GM12878 (cell line): ENCODE measurements around the gene HPSE2. TPM values are rescaled to one million over a fixed set of nuclear protein-coding genes. Genes with fewer than 3 reads are reported as not detected.

Experiments used
- ATAC-seq: fragments of 200-7000 bp; cut with Tn5 transposase; 3 replicates; pipeline ENCODE4 v1.9.1; 2020; ENCODE audit warnings: mild to moderate bottlenecking, moderate library complexity
- BruUV-seq: library from RNA; stranded (reverse); fragments of 400-500 nt; replicated peaks from 2 replicates; lab custom pipeline; 2021; lab: Mats Ljungman, UMichigan
- CTCF ChIA-PET: fragments of 300-600 bp; sonication (Branson Sonifier 250); formaldehyde crosslinking; extraction: SDS; loops from one replicate; lab custom pipeline; 2021; ENCODE audit warnings: inconsistent platforms; lab: Yijun Ruan, JAX
- POLR2A ChIA-PET: fragments of 350-600 bp; formaldehyde crosslinking; extraction: SDS; loops from one replicate; lab custom pipeline; 2021; ENCODE audit warnings: inconsistent platforms; lab: Charles Lee
- RAD21 ChIA-PET: fragments of 300-600 bp; sonication (Branson Sonifier 250); formaldehyde crosslinking; loops from one replicate; lab custom pipeline; 2023; ENCODE audit warnings: antibody characterized with exemption; ENCODE audit not compliant: unreplicated experiment; lab: Charles Lee
- SMC1A ChIA-PET: fragments of 300-600 bp; sonication (Branson Sonifier 250); formaldehyde crosslinking; loops from one replicate; lab custom pipeline; 2023; ENCODE audit not compliant: unreplicated experiment, uncharacterized antibody; lab: Charles Lee
- DNase-seq: peaks from one replicate; pipeline ENCODE4 v3.0.0-alpha.2; 2011; ENCODE audit warnings: low read depth, low spot score
- FAIRE-seq: peaks from 3 replicates; lab custom pipeline; 2011; peaks lifted over from hg19 to GRCh38; lab: Jason Lieb, UNC
- H2AFZ ChIP-seq: 2 replicates; pipeline ENCODE4 v1.6.0; 2011; ENCODE audit warnings: low read depth, low read length, control low read depth; ENCODE audit not compliant: control insufficient read depth
- H3K27ac ChIP-seq: 2 replicates; pipeline ENCODE4 v1.5.1; 2011; ENCODE audit warnings: control low read depth; ENCODE audit not compliant: control insufficient read depth, insufficient read depth
- H3K27me3 ChIP-seq, 2 experiments: replicated peaks in 1 of 2; 2 replicates each; pipeline versions ENCODE4 v1.6.0 to v1.6.1; 2011; ENCODE audit warnings: low read length in 1 of 2; ENCODE audit not compliant: control insufficient read depth in 2 of 2, insufficient read depth in 2 of 2
- H3K36me3 ChIP-seq, 2 experiments: 2 replicates each; pipeline ENCODE4 v1.5.1; 2011; ENCODE audit warnings: low read length in 1 of 2; ENCODE audit not compliant: control insufficient read depth in 2 of 2, insufficient read depth in 2 of 2
- H3K4me1 ChIP-seq: 2 replicates; pipeline ENCODE4 v1.6.1; 2011; ENCODE audit warnings: mild to moderate bottlenecking, low read length, moderate library complexity, mixed read lengths; ENCODE audit not compliant: control insufficient read depth, insufficient read depth
- H3K4me2 ChIP-seq: 2 replicates; pipeline ENCODE4 v1.6.0; 2011; ENCODE audit warnings: control low read depth; ENCODE audit not compliant: control insufficient read depth, insufficient read depth
- H3K4me3 ChIP-seq: fragments of 200-600 bp; sonication (generic); 2 replicates; pipeline ENCODE4 v1.5.1; 2016
- H3K79me2 ChIP-seq: 2 replicates; pipeline ENCODE4 v1.6.0; 2011; ENCODE audit warnings: low read length; ENCODE audit not compliant: control insufficient read depth, insufficient read depth
- H3K9ac ChIP-seq: 2 replicates; pipeline ENCODE4 v1.8.0; 2011; ENCODE audit warnings: low read length, control low read depth, mixed read lengths; ENCODE audit not compliant: control insufficient read depth, insufficient read depth
- H3K9me3 ChIP-seq: replicated peaks from 3 replicates; pipeline ENCODE4 v1.5.1; 2011; ENCODE audit warnings: mild to moderate bottlenecking, low read length; ENCODE audit not compliant: control insufficient read depth, insufficient read depth
- H4K20me1 ChIP-seq: 2 replicates; pipeline ENCODE4 v1.6.0; 2011; ENCODE audit not compliant: control insufficient read depth, insufficient read depth
- SUZ12 ChIP-seq: fragments of 200-600 bp; sonication (generic); IDR thresholded peaks from one replicate; pipeline ENCODE4 v1.6.1; 2018; ENCODE audit warnings: antibody characterized with exemption, mild to moderate bottlenecking; ENCODE audit not compliant: unreplicated experiment
- TCF12 ChIP-seq: IDR thresholded peaks from 2 replicates; pipeline ENCODE4 v1.6.1; 2011; ENCODE audit warnings: low read depth, mild to moderate bottlenecking, low read length
- WGBS: methylation state at CpG from one replicate; pipeline ENCODE4 v1.1.6; 2016; ENCODE audit warnings: low lambda C conversion rate; ENCODE audit not compliant: insufficient replicate concordance, insufficient coverage; ENCODE audit errors: missing lambda C conversion rate; 5-methylcytosine and 5-hydroxymethylcytosine counted together
- in situ Hi-C: fragments of 300-500 bp; cut with MboI; formaldehyde crosslinking; loops from 9 replicates; pipeline ENCODE4 v1.14.3; 2018; ENCODE audit warnings: mixed read lengths
- intact Hi-C: fragments of 100-400 bp; cut with micrococcal nuclease; formaldehyde crosslinking; loops from one replicate; pipeline ENCODE4 v1.14.2; 2022; ENCODE audit not compliant: unreplicated experiment
- polyA plus RNA-seq, 11 experiments: library from polyadenylated mRNA; depleted of rRNA in 4 of 11; unstranded in 6 of 11; stranded (reverse) in 5 of 11; fragments of >200 nt; fragmentation: Nextera tagmentation in 4 of 11; fragmentation: Illumina TruSeq in 1 of 11; extraction: Ambion mirVana in 4 of 11; extraction: Trizol in 1 of 11; gene quantifications; 1 replicate in 1 of 11; 2 replicates in 10 of 11; pipeline versions ENCODE4 v1.2.1 to v1.2.3, GENCODE V29; 2011 to 2016; ENCODE audit warnings: inconsistent platforms in 2 of 11, missing spikeins in 2 of 11, low read depth in 1 of 11
- total RNA-seq, 4 experiments: library from RNA; depleted of rRNA in 3 of 4; stranded (reverse); fragments of >200 nt in 3 of 4; fragmentation: Illumina TruSeq in 1 of 4; extraction: Trizol in 1 of 4; gene quantifications; 2 replicates each; pipeline versions ENCODE4 v1.2.1 to v1.2.3, GENCODE V29; 2013 to 2021
- TF ChIP-seq, protein P1 (sequence below): fragments of 450-650 bp; IDR thresholded peaks from 2 replicates; pipeline ENCODE4 v1.6.1; 2017; ENCODE audit warnings: low read depth, mild to moderate bottlenecking, moderate library complexity

The HPSE2 gene
- total and polyA plus RNA-seq, 10 of the 15 experiments (the other 5 are each of a cell fraction or from before 2014, with no cell fraction given) = 0.06 TPM; not detected in 9

DNA sequence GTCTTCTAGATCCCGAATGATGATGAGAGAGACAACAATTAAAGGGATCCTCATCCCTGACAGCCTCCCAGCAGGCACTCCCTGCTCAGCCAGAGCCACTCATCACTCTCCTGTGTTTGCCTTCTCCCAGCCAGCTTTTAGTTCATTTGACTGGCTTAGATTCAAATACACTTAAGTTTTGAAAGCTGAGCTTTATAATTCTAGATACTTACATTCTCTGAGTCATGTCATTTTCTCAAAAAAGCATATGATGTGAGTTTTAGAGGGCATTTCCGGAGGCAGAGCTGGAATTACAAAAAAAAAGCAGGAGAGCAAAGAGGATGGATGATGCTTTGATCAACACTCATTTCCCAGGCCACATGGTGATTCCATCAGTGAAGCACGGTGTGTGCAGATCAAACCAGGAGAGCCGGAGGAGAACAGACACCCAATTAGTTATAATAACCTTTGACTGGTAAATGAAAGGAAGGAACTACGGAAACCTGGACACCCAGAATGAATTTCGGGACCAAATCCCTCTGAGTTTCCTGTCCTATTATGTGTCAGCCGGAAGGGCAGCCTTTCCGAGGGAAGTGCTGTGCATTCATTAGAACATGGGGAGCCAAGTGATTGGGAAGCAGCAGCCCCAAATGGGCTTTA, 707.4 kb downstream of the HPSE2 start:
- POLR2A ChIA-PET = no interaction called here
- no TSS peak for BruUV-seq
- Histone ChIP-seq H3K27ac (no peak overlapping the region), H3K4me2 (no peak overlapping the region), H3K4me3 (no peak overlapping the region), H3K4me1 (no peaks in the 10 kb centered on the region), H3K27me3 (peaks cover 0 to 1% of the 10 kb centered on the region in 2 experiments; a peak in 1 of 4 replicates), H3K9me3 (no peaks in the 10 kb centered on the region), H3K79me2 (no peaks in the 10 kb centered on the region), H3K9ac (no peak overlapping the region), H3K36me3 (no peaks in the 10 kb centered on the region), H4K20me1 (no peaks in the 10 kb centered on the region), H2AFZ (no peak overlapping the region)
- no peak for ATAC-seq
- CTCF ChIA-PET = no interaction called here
- intact Hi-C loops = no loop called here
- WGBS = 15% methylated on average over 8 of the region's 8 CpGs
- RAD21 ChIA-PET = no interaction called here
- in situ Hi-C loops = no loop called here
- SMC1A ChIA-PET = no interaction called here
- no peak for FAIRE-seq
- TF ChIP-seq TCF12 (no peak), SUZ12 (no peak)
- TF ChIP-seq, protein P1, sequence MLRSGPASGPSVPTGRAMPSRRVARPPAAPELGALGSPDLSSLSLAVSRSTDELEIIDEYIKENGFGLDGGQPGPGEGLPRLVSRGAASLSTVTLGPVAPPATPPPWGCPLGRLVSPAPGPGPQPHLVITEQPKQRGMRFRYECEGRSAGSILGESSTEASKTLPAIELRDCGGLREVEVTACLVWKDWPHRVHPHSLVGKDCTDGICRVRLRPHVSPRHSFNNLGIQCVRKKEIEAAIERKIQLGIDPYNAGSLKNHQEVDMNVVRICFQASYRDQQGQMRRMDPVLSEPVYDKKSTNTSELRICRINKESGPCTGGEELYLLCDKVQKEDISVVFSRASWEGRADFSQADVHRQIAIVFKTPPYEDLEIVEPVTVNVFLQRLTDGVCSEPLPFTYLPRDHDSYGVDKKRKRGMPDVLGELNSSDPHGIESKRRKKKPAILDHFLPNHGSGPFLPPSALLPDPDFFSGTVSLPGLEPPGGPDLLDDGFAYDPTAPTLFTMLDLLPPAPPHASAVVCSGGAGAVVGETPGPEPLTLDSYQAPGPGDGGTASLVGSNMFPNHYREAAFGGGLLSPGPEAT = no peak
- no peak for DNase-seq

GRCh38 chr10:98525969-98526368, 709.7 kb downstream of the HPSE2 start:
- CTCF ChIA-PET = no interaction called here
- Histone ChIP-seq H2AFZ (no peak overlapping the region), H3K36me3 (no peaks in the 10 kb centered on the region), H3K27ac (no peak overlapping the region), H4K20me1 (no peaks in the 10 kb centered on the region), H3K4me3 (no peak overlapping the region), H3K9me3 (no peaks in the 10 kb centered on the region), H3K4me1 (no peaks in the 10 kb centered on the region), H3K79me2 (no peaks in the 10 kb centered on the region), H3K9ac (no peak overlapping the region), H3K27me3 (peaks cover 0 to 1% of the 10 kb centered on the region in 2 experiments; a peak in 1 of 4 replicates), H3K4me2 (no peak overlapping the region)
- no TSS peak for BruUV-seq
- DNase-seq (no peak), ATAC-seq (no peak), FAIRE-seq (no peak)
- POLR2A ChIA-PET = no interaction called here
- in situ Hi-C loops = no loop called here
- intact Hi-C loops = no loop called here
- SMC1A ChIA-PET = no interaction called here
- TF ChIP-seq, protein P1 = no peak
- WGBS = 9% methylated on average over 3 of the region's 3 CpGs
- RAD21 ChIA-PET = no interaction called here
